ENCODE results near the gene ZNF626. TPM values are rescaled to one million over a fixed set of nuclear protein-coding genes. Genes with fewer than 3 reads are reported as not detected.

ZNF626 gene
- 5.0 to 7.8 TPM (median 7.6 TPM) in 3 replicates for polyA plus RNA-seq
- polyA plus RNA-seq (2011; ENCODE audit: low read depth) = 3.4 TPM
- 3.8 and 5.8 TPM in 2 replicates for polyA plus RNA-seq (2011; cell fraction: cytosol; rRNA removed)
- polyA plus RNA-seq (2011; cell fraction: nucleus; rRNA removed) = 10.4 and 12.9 TPM in 2 replicates
- 3.4 and 6.1 TPM in 2 replicates for polyA plus RNA-seq (2012; ENCODE audit: low replicate concordance)
- 2.2 to 6.6 TPM (median 6.5 TPM) in 3 replicates for polyA minus RNA-seq
- polyA minus RNA-seq (2011; cell fraction: cytosol; rRNA and poly(A)+ RNA removed) = 5.2 TPM
- polyA minus RNA-seq (2011; cell fraction: nucleus; rRNA and poly(A)+ RNA removed) = 7.9 and 19.5 TPM in 2 replicates

DNA sequence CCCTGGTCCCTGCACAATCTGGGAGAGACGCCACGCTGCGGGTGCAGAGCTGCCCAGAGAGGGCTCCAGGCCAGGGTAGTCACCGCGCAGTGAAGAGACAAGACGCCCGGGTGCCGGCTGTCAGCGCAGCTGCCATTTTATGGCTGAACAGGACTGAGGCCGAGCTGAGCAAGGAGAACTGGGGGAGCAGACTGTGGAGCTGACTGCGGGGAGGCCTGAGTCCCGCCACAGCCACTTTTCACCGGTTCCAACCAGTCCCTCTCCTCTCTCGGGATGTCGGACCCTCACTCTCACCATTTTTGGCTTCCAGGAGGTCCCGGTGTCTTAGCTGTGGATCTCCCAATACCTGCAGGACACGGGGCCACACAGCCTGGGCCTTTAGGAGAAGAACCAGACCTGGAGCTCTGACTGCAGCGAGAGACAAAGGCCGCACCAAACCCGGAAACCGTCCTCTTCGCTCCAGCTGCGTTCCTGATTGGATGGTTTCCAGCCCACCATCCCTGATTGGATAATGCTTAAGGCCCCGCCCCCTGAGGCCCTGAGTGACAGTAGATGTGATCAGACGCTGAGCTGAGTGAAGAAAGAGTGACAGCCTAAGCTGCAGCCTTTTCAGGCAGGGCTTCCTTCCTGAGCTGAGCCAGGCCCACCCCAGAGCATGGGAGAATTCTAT, at the start of gene ZNF626:
Gene ZNF626, minus strand, starts transcription at position 422 of the 670 bp plus-strand sequence. Its CDS starts 125 bp downstream, at position 297.
- H3K27me3 ChIP-seq (ENCODE audit: control insufficient read depth, extremely low read depth, insufficient read depth, low read length) = no peaks in the 10 kb centered on the region
- H3K36me3 ChIP-seq (ENCODE audit: control insufficient read depth in 2 of 2, extremely low read depth in 1 of 2, insufficient read depth in 2 of 2, low read length in 2 of 2) = peaks cover 0 to 1% of the 10 kb centered on the region in 2 experiments
- H3K9me3 ChIP-seq (ENCODE audit: control insufficient read depth, low read depth, low read length) = peaks cover 11% of the 10 kb centered on the region
- FAIRE-seq (peak; percentile 79), DNase-seq (ENCODE audit: low read depth, low spot score) (peak; percentile 87)
- TF ChIP-seq, protein P1, sequence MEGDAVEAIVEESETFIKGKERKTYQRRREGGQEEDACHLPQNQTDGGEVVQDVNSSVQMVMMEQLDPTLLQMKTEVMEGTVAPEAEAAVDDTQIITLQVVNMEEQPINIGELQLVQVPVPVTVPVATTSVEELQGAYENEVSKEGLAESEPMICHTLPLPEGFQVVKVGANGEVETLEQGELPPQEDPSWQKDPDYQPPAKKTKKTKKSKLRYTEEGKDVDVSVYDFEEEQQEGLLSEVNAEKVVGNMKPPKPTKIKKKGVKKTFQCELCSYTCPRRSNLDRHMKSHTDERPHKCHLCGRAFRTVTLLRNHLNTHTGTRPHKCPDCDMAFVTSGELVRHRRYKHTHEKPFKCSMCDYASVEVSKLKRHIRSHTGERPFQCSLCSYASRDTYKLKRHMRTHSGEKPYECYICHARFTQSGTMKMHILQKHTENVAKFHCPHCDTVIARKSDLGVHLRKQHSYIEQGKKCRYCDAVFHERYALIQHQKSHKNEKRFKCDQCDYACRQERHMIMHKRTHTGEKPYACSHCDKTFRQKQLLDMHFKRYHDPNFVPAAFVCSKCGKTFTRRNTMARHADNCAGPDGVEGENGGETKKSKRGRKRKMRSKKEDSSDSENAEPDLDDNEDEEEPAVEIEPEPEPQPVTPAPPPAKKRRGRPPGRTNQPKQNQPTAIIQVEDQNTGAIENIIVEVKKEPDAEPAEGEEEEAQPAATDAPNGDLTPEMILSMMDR (optimal IDR thresholded peaks at IDR 0.05 in 1 of 3, IDR thresholded peaks at IDR 0.05 in 1 of 3, conservative IDR thresholded peaks at IDR 0.05 in 1 of 3; ENCODE audit: extremely low read depth in 1 of 3, insufficient read depth in 2 of 3, low read length in 3 of 3) = no peak
- no peak for TF ChIP-seq EZH2 (IDR thresholded peaks at IDR 0.05; ENCODE audit: low read length)
- peak within 1 kb of the TSS; percentile 76 for H3K4me2 ChIP-seq (ENCODE audit: control insufficient read depth, extremely low read depth, insufficient read depth, low read depth, low read length)
- peak within 1 kb of the TSS; percentile 94 for H2AFZ ChIP-seq (ENCODE audit: control insufficient read depth, low read length)
- H3K27ac ChIP-seq (ENCODE audit: control insufficient read depth, insufficient read depth, low read length) = peak within 1 kb of the TSS; percentile 89
- H3K4me3 ChIP-seq (ENCODE audit: control insufficient read depth in 2 of 3, extremely low read depth in 1 of 3, insufficient read depth in 2 of 3, low read depth in 1 of 3, low read length in 3 of 3) = peak within 1 kb of the TSS; percentile 67 to 89 (median 83)
- no peaks in the 10 kb centered on the region for H4K20me1 ChIP-seq (ENCODE audit: control insufficient read depth, extremely low read depth, insufficient read depth, low read length)
- peaks cover 48% of the 10 kb centered on the region for H3K79me2 ChIP-seq (ENCODE audit: control insufficient read depth, insufficient read depth, low read length)
- H3K9ac ChIP-seq (ENCODE audit: control insufficient read depth, extremely low read depth, insufficient read depth, low read length) = peak within 1 kb of the TSS; percentile 93
- dilution Hi-C loops (cut with MboI; ENCODE audit: extremely low pct_ligation_motif_present, low sequenced_read_pairs) = no loop called here
- no peaks in the 10 kb centered on the region for H3K9me1 ChIP-seq (ENCODE audit: control insufficient read depth, extremely low read depth, insufficient read depth, low read length)
- H3K4me1 ChIP-seq (ENCODE audit: control insufficient read depth, extremely low read depth, insufficient read depth, low read length) = peaks cover 3% of the 10 kb centered on the region

GRCh38 chr19:20669263-20669662, 7.9 kb upstream of the ZNF626 start:
- DNase-seq (ENCODE audit: low read depth, low spot score) (no peak), FAIRE-seq (no peak)
- no peaks in the 10 kb centered on the region for H3K79me2 ChIP-seq (ENCODE audit: control insufficient read depth, insufficient read depth, low read length)
- H3K9ac ChIP-seq (ENCODE audit: control insufficient read depth, extremely low read depth, insufficient read depth, low read length) = no peak overlapping the region
- dilution Hi-C loops (cut with MboI; ENCODE audit: extremely low pct_ligation_motif_present, low sequenced_read_pairs) = no loop called here
- H4K20me1 ChIP-seq (ENCODE audit: control insufficient read depth, extremely low read depth, insufficient read depth, low read length) = no peaks in the 10 kb centered on the region
- TF ChIP-seq, protein P1 (optimal IDR thresholded peaks at IDR 0.05 in 1 of 3, IDR thresholded peaks at IDR 0.05 in 1 of 3, conservative IDR thresholded peaks at IDR 0.05 in 1 of 3; ENCODE audit: extremely low read depth in 1 of 3, insufficient read depth in 2 of 3, low read length in 3 of 3) = no peak
- no peak for TF ChIP-seq EZH2 (IDR thresholded peaks at IDR 0.05; ENCODE audit: low read length)
- H3K27me3 ChIP-seq (ENCODE audit: control insufficient read depth, extremely low read depth, insufficient read depth, low read length) = no peaks in the 10 kb centered on the region
- H3K4me1 ChIP-seq (ENCODE audit: control insufficient read depth, extremely low read depth, insufficient read depth, low read length) = no peaks in the 10 kb centered on the region
- H2AFZ ChIP-seq (ENCODE audit: control insufficient read depth, low read length) = no peak overlapping the region
- H3K9me1 ChIP-seq (ENCODE audit: control insufficient read depth, extremely low read depth, insufficient read depth, low read length) = no peaks in the 10 kb centered on the region
- H3K9me3 ChIP-seq (ENCODE audit: control insufficient read depth, low read depth, low read length) = no peaks in the 10 kb centered on the region
- H3K4me2 ChIP-seq (ENCODE audit: control insufficient read depth, extremely low read depth, insufficient read depth, low read depth, low read length) = no peak overlapping the region
- no peak overlapping the region for H3K4me3 ChIP-seq (ENCODE audit: control insufficient read depth in 2 of 3, extremely low read depth in 1 of 3, insufficient read depth in 2 of 3, low read depth in 1 of 3, low read length in 3 of 3)
- H3K27ac ChIP-seq (ENCODE audit: control insufficient read depth, insufficient read depth, low read length) = no peak overlapping the region
- H3K36me3 ChIP-seq (ENCODE audit: control insufficient read depth in 2 of 2, extremely low read depth in 1 of 2, insufficient read depth in 2 of 2, low read length in 2 of 2) = no peaks in the 10 kb centered on the region

All from keratinocyte (primary cell).